Loucy (cell line): ENCODE results near the gene ZC3H10.

Experiments
- H2AFZ ChIP-seq: fragments of 200-600 bp; sonication (generic); 2 replicates; pipeline ENCODE4 v1.6.0; 2016; ENCODE audit warnings: antibody characterized with exemption, mild to moderate bottlenecking, low read length, moderate library complexity
- H3F3A ChIP-seq: fragments of 200-600 bp; 2 replicates; pipeline ENCODE4 v1.6.0; 2016; ENCODE audit warnings: antibody characterized with exemption, low read depth, mild to moderate bottlenecking
- H3K27me3 ChIP-seq: fragments of 200-600 bp; sonication (generic); 2 replicates; pipeline ENCODE4 v1.6.1; 2014; ENCODE audit warnings: low read length, mild to moderate bottlenecking; ENCODE audit not compliant: insufficient read depth, poor library complexity, severe bottlenecking
- H3K36me3 ChIP-seq: fragments of 200-600 bp; sonication (generic); 2 replicates; pipeline ENCODE4 v1.6.1; 2016; ENCODE audit warnings: low read length; ENCODE audit not compliant: insufficient read depth
- H3K4me1 ChIP-seq: fragments of 200-600 bp; sonication (generic); 2 replicates; pipeline ENCODE4 v1.5.1; 2014; ENCODE audit warnings: low read length, mild to moderate bottlenecking; ENCODE audit not compliant: insufficient read depth, poor library complexity, severe bottlenecking
- H3K4me2 ChIP-seq: fragments of 200-600 bp; sonication (generic); 2 replicates; pipeline ENCODE4 v1.6.0; 2014; ENCODE audit warnings: antibody characterized with exemption, low read length, low read depth, mild to moderate bottlenecking; ENCODE audit not compliant: poor library complexity, severe bottlenecking
- H3K4me3 ChIP-seq: fragments of 200-600 bp; sonication (generic); 2 replicates; pipeline ENCODE4 v1.5.1; 2014; ENCODE audit warnings: low read length, mild to moderate bottlenecking, mixed read lengths; ENCODE audit not compliant: poor library complexity, severe bottlenecking
- H3K79me2 ChIP-seq: fragments of 200-600 bp; sonication (generic); 2 replicates; pipeline ENCODE4 v1.6.1; 2014; ENCODE audit warnings: low read length; ENCODE audit not compliant: insufficient read depth
- H3K9ac ChIP-seq: fragments of 200-600 bp; sonication (generic); 2 replicates; pipeline ENCODE4 v1.6.0; 2014; ENCODE audit warnings: mild to moderate bottlenecking, low read depth, low read length, moderate library complexity; ENCODE audit not compliant: poor library complexity, severe bottlenecking
- H3K9me2 ChIP-seq: fragments of 200-600 bp; sonication (generic); replicated peaks from 2 replicates; pipeline ENCODE4 v1.6.1; 2016; ENCODE audit warnings: low read depth, low read length, mixed read lengths
- H3K9me3 ChIP-seq: fragments of 200-600 bp; sonication (generic); 2 replicates; pipeline ENCODE4 v1.6.1; 2014; ENCODE audit warnings: mild to moderate bottlenecking, antibody characterized with exemption, low read length, low read depth; ENCODE audit not compliant: insufficient read depth
- H4K20me1 ChIP-seq: fragments of 200-600 bp; sonication (generic); 2 replicates; pipeline ENCODE4 v1.6.0; 2014; ENCODE audit warnings: antibody characterized with exemption, low read length, mild to moderate bottlenecking; ENCODE audit not compliant: insufficient read depth, poor library complexity, severe bottlenecking
- EZH2phosphoT487 ChIP-seq: fragments of 200-600 bp; IDR thresholded peaks from 2 replicates; pipeline ENCODE4 v1.6.1; 2018; ENCODE audit warnings: antibody characterized with exemption, mild to moderate bottlenecking, moderate library complexity, borderline replicate concordance
- TF ChIP-seq, protein P1 (sequence below): fragments of 200-600 bp; sonication (generic); conservative IDR thresholded peaks from 2 replicates; pipeline ENCODE4 v1.5.1; 2014; ENCODE audit warnings: mild to moderate bottlenecking, antibody characterized with exemption, low read length

ZC3H10 gene

DNA sequence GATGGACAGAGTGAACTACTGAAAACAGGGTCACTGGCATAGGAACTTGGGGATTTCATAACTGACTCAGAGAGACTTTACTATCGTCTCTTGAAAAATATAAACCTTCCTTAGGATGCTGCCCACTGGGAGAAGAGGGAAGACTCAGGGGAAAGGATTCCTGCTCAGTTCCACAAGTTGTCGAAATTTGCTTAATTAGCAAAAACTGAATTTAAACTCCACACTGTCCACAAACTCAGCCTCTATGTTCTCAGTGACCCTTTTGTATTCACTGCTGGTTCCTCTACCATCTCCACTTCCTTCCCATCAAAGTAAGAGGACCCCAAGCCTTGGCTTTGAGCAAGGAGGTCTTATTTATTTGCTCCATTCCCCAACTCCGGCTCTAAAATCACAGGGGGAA lies 27.2 kb downstream of the ZC3H10 start:
- peaks cover 38% of the 10 kb centered on the region; the same call in 1 of the 2 replicates for H3K36me3 ChIP-seq
- no peaks in the 10 kb centered on the region for H4K20me1 ChIP-seq
- H3K9me2 ChIP-seq, result no peaks in the 10 kb centered on the region
- no peaks in the 10 kb centered on the region for H3K27me3 ChIP-seq
- no peaks in the 10 kb centered on the region for H3F3A ChIP-seq
- no peak overlapping the region for H2AFZ ChIP-seq
- TF ChIP-seq, protein P1, sequence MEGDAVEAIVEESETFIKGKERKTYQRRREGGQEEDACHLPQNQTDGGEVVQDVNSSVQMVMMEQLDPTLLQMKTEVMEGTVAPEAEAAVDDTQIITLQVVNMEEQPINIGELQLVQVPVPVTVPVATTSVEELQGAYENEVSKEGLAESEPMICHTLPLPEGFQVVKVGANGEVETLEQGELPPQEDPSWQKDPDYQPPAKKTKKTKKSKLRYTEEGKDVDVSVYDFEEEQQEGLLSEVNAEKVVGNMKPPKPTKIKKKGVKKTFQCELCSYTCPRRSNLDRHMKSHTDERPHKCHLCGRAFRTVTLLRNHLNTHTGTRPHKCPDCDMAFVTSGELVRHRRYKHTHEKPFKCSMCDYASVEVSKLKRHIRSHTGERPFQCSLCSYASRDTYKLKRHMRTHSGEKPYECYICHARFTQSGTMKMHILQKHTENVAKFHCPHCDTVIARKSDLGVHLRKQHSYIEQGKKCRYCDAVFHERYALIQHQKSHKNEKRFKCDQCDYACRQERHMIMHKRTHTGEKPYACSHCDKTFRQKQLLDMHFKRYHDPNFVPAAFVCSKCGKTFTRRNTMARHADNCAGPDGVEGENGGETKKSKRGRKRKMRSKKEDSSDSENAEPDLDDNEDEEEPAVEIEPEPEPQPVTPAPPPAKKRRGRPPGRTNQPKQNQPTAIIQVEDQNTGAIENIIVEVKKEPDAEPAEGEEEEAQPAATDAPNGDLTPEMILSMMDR, result no peak
- no peak for TF ChIP-seq EZH2phosphoT487
- no peak overlapping the region for H3K4me2 ChIP-seq
- H3K9ac ChIP-seq, result no peak overlapping the region
- H3K9me3 ChIP-seq, result no peaks in the 10 kb centered on the region
- no peak overlapping the region for H3K4me3 ChIP-seq
- H3K79me2 ChIP-seq, result no peaks in the 10 kb centered on the region
- H3K4me1 ChIP-seq, result no peaks in the 10 kb centered on the region

DNA sequence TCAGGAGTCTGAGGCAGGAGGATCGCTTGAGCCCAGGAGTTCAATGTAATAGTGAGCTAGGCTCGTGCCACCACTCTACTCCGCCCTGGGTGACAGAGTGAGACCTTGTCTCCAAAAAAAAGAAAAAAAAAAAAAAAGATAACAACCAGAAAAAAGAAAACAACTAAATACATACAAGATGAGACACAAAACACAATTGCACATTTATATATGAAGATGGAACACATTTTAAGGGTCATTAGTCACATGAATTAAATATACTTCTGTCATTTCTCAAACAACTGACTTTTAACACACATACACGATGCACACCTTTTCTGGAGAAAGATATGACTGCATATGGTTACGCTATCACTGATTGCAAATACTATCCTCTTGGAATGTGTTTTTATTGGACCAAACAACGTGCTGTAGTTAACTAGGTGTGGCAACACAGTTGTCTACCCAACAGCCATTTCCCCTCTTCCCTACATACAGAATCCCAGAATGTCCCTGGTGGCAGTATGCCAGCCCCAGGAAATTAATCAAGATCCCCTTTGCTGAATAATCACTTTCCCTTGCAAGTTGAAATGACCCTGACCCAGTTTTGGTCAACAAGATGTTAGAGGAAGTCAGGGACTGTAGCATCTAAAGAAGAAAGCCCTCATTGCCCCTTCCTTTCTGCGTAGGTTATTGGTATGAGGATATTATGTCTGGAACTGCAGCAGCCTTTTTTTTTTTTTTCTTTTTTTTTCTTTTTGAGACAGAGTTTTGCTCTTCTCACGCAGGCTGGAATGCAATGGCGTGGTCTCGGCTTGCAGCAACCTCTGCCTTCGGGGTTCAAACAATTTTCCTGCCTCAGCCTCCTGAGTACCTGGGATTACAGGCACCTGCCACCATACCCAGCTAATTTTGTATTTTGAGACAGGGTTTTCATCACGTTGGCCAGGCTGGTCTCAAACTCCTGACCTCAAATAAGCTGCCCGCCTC lies 28.7 kb downstream of the ZC3H10 start:
- TF ChIP-seq, protein P1, result no peak
- no peak for TF ChIP-seq EZH2phosphoT487
- Histone ChIP-seq H3K4me2 (no peak overlapping the region), H3K27me3 (no peaks in the 10 kb centered on the region), H4K20me1 (no peaks in the 10 kb centered on the region), H3K9me2 (no peaks in the 10 kb centered on the region), H3K9ac (no peak overlapping the region), H3F3A (no peaks in the 10 kb centered on the region), H3K4me3 (no peak overlapping the region), H3K9me3 (no peaks in the 10 kb centered on the region), H3K79me2 (no peaks in the 10 kb centered on the region), H2AFZ (no peak overlapping the region), H3K36me3 (peaks cover 30% of the 10 kb centered on the region; the same call in 1 of the 2 replicates), H3K4me1 (peaks cover 3% of the 10 kb centered on the region)

DNA sequence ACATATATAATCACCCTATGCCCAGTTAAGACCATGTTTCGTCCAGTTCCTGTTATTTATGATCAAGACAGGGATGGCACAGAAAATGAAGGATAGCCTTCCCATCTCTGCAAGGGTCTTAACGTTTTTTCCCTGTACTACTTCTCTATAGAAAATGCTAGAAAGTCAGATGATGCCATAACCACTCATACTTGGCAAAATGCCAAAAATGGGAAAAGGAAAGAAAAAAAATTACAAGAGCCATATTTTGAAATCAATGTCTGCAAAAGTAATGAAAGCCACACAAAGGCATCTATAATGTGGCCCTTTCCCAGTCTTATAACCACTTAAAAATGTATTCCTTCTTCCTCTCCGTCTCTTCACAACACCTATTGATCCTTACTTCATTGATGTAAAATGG lies 32.5 kb downstream of the ZC3H10 start:
- H3K4me3 ChIP-seq, result no peak overlapping the region
- H3K9ac ChIP-seq, result no peak overlapping the region
- H3K9me2 ChIP-seq, result no peaks in the 10 kb centered on the region
- peaks cover 22% of the 10 kb centered on the region; the same call in 1 of the 2 replicates for H3K79me2 ChIP-seq
- H2AFZ ChIP-seq, result no peak overlapping the region
- peak overlapping the region; percentile 84 for H3K4me2 ChIP-seq
- no peak for TF ChIP-seq EZH2phosphoT487
- TF ChIP-seq, protein P1, result no peak
- H3K36me3 ChIP-seq, result no peaks in the 10 kb centered on the region
- H3K4me1 ChIP-seq, result peaks cover 21% of the 10 kb centered on the region
- no peaks in the 10 kb centered on the region for H3K9me3 ChIP-seq
- H3F3A ChIP-seq, result no peaks in the 10 kb centered on the region
- no peaks in the 10 kb centered on the region for H3K27me3 ChIP-seq
- no peaks in the 10 kb centered on the region for H4K20me1 ChIP-seq
